Measurements from ENCODE around the gene APBB2.

The APBB2 gene

GRCh38 chr4:41103657-41104056 is 110.7 kb downstream of the APBB2 start:
- DNase-seq (ENCODE audit: extremely low read depth, low read depth) = no peak
- no peak overlapping the region for H3K4me3 ChIP-seq (replicated peaks; ENCODE audit: low read depth, low read length)
- no peak for TF ChIP-seq CTCF (IDR thresholded peaks at IDR 0.05; ENCODE audit: low read depth, low read length, missing control alignments)

- TF ChIP-seq CTCF (IDR thresholded peaks at IDR 0.05; ENCODE audit: low read depth, low read length, missing control alignments) = no peak
- H3K4me3 ChIP-seq (replicated peaks; ENCODE audit: low read depth, low read length) = no peak overlapping the region
- DNase-seq (ENCODE audit: extremely low read depth, low read depth) = no peak
These were observed 111.8 kb downstream of the APBB2 start for GRCh38 chr4:41102414-41103092.

- DNase-seq (ENCODE audit: extremely low read depth, low read depth) = no peak
- H3K4me3 ChIP-seq (replicated peaks; ENCODE audit: low read depth, low read length) = no peak overlapping the region
- no peak for TF ChIP-seq CTCF (IDR thresholded peaks at IDR 0.05; ENCODE audit: low read depth, low read length, missing control alignments)
These were observed 116.0 kb downstream of the APBB2 start for GRCh38 chr4:41098093-41099048.

GRCh38 chr4:41095973-41096372 is 118.4 kb downstream of the APBB2 start:
- no peak for DNase-seq (ENCODE audit: extremely low read depth, low read depth)
- no peak overlapping the region for H3K4me3 ChIP-seq (replicated peaks; ENCODE audit: low read depth, low read length)
- no peak for TF ChIP-seq CTCF (IDR thresholded peaks at IDR 0.05; ENCODE audit: low read depth, low read length, missing control alignments)

- H3K4me3 ChIP-seq (replicated peaks; ENCODE audit: low read depth, low read length) = no peak overlapping the region
- no peak for TF ChIP-seq CTCF (IDR thresholded peaks at IDR 0.05; ENCODE audit: low read depth, low read length, missing control alignments)
- no peak for DNase-seq (ENCODE audit: extremely low read depth, low read depth)
These were observed 119.0 kb downstream of the APBB2 start for GRCh38 chr4:41095192-41095872.

GRCh38 chr4:41092128-41092527 is 122.2 kb downstream of the APBB2 start:
- DNase-seq (ENCODE audit: extremely low read depth, low read depth) = no peak
- TF ChIP-seq CTCF (IDR thresholded peaks at IDR 0.05; ENCODE audit: low read depth, low read length, missing control alignments) = no peak
- H3K4me3 ChIP-seq (replicated peaks; ENCODE audit: low read depth, low read length) = no peak overlapping the region
